Germinal center (tissue), 1 donor: ENCODE data around the gene FBXW8.

Experiments used
- DNase-seq: peaks from one replicate; pipeline ENCODE4 v3.0.0; 2012; ENCODE audit warnings: mixed read lengths, low spot score

Gene FBXW8

DNA sequence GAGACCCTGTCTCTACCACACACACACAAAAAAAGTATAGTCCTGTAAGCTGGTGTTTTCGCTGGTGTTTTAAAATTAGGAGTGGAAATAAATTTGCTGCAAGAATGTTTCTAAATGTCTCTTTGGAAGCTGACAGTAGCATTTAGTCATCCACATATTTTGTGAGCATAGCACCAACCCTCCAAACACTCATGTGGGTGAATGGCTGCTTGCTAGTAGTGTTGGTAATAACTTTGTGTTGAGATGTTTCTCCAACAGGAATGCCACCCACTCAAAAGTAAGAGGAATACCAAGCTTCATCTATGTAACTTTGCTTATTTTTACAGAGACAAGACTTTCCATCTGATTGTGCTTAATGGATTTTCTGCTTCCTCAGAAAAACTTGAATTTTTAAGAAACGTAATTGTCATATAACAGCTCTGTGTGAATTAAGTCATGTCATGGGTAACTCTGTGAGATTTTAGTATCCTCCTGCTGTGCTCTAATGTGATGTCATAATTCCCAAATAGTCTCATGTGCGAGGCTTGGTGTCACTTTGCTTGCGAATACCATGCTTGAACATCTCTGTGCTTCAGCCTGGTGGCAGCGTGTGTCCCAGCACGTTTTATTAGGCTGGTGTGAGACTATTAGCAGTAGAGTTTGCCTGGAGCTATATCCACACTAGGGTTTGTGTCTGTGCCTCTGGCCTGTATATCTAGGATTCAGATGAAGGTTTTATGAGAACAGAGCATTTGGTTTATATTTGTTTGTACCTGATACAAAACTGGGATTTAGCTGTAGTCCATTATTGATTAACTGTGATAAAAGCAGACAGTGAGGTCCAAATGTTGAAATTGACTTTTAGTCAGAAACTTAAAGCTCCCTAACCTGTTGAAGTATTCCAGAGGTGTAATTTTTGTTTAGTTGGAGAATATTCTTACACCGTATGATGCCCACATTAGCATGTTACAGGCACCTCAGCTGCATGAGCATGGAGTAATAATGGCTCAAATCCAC lies 80.5 kb downstream of the FBXW8 start:
- no peak for DNase-seq

DNA sequence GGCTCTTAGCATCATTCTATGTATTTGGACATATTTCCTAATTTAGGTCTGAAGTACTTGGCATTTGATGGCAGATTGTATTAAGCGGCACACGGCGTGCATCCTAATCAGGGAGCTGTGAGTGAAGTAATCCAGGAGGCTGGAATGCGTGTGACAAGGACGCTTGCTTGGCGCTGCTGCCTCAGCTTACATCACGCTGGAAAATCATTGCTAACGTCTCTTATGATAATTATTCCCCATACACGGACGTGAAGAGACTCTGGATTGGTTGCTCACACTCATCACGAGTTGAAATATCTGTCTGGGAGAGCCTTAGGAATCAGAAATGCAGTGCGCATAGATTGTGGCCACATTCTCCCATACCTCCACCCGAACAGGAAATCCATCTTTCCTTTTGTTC lies 85.3 kb downstream of the FBXW8 start:
- DNase-seq, result no peak

DNA sequence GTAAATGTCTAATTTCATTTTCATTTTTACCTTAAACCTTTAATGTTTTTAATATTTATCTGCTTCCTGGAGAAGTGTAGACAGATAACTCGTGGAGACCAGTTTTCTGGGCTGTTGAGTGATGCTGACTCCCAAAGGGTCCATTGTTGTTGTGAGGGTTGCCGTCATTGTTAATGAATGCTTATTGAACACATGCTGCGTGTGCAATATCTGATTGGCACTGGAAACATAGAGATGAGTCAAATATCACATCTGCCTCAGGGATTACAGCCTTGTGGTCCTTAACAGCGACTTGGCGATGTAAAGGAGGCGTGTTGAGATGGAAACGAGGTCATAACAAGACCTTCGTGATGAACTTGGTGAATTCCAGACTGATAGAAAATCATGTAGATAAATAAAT lies 85.9 kb downstream of the FBXW8 start:
- DNase-seq, result no peak

DNA sequence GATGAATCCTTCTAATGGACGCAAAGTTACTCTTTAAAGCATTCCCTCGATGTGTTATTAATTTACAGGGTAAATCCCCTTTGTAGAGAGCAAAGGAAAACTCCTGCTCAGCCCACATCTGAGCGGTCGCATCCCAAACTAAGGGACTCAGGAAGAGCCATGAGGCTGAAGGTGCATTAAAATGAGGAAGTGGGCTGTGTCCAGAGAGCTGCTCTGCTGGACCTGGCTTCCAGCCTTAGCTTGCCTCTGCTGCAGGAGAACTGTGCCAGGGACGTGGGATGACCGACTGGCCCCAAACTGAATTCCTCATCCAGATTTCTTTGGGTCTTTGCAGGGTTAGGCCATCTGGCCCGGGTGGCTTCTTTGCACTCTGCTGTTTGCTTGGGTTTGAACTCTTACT lies 88.3 kb downstream of the FBXW8 start:
- DNase-seq, result no peak

DNA sequence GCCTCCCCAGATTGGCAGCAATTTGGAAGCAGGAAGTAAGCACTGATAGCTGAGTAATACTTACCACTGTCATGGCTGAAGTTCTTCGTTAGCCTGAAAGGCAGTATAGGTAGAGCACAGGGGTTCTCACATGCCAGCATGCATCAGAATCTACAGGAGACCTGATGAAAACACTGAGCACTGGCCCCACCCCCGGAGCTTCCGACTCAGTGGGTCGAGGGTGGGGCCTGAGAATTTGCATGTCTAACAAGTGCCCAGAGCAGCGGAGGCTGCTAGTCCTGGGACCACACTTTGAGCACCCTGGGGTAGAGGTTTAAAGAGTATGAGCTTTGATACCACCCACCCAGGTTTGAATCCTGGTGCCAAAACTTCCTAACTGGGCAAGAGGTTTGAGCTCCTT lies 89.6 kb downstream of the FBXW8 start:
- peak; percentile 29 for DNase-seq

DNA sequence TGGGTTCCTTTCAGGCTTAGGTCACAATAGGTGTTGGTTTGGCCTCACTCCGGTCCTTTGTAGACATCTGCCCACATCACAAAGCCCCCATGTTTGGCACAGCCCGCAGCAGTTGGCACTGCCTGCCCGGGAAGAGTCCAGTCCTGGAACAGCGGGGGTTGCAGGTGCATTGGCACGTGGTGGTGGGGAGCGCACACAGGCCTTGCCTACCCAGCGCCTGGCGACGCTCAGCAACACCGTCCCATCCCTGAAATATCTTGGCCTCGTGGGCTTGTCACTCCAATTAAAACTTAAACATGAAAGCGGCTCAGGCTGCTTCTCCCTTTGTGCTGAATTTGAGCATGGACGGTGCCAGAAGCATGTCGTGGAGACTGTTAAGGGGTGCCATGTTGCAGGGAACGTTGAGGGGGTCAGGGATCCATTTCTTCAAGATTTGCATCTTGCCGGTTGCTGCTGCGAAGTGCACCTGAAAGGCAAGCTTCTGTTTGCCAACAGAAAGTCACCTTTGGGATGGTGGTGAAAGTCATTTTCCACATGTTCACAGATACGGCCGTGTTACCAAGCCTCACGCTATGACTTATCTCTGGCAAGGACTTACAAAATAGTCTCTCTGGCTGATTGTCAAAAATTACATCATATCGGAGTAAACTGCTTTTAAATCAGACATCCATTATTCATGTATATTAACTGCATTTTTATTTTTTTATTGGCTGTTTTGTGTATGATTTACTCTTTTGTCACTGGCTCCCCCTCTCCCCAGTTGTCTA lies 91.5 kb downstream of the FBXW8 start:
- DNase-seq, result no peak

DNA sequence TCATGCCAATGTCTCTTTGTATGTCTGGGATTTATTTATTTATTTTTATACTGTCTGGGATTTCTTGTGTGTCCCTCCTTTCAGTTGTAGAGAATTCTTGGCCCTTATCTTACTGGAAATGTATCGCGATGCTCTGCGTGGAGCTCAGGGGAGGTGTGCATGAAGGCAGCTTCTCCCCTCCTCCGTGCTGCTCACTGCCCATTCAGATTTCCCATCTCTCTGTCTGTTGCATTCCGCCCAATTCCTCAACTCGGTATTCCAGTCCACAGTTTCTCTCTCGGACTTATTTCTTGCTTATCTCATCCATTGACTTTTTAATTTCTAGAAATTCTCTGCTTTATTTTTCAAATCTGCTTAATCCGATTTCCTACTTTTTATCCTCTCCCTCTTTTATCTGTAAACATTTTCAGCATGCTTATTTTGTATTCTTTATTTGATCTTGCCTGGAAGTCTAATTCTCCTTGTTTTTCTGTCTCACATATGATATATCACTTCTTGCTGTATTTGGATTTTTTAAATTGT lies 93.2 kb downstream of the FBXW8 start:
- no peak for DNase-seq

DNA sequence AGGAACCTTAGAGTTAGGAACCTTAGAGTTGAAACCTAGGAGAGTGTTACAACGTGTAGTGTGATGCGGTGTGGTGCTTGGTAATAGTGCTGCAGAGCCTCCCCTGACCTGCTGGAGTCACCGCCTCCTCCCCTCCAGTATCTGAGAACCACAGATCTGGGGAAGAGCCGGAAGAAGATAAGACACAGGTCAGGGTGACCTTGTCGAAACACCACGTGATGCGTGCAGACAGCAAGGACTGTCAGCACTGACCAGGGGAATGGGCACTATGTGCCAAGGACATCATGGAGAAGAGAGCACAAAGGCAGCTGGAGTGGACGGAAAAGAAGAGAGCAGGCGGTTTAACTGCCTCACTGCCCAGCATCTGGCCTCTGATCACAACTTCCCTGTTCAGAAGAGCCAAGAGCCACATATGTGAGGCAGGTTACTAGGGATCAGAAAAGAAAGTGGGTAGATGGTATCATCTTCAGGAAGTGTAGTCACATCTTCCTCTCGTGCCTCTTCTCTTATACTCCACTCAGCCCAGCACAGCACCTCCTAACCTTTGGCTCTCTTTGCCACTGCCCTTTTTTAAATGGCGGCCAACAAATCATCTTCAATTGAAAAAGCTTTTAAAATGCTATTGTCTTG lies 94.8 kb downstream of the FBXW8 start:
- DNase-seq, result no peak

DNA sequence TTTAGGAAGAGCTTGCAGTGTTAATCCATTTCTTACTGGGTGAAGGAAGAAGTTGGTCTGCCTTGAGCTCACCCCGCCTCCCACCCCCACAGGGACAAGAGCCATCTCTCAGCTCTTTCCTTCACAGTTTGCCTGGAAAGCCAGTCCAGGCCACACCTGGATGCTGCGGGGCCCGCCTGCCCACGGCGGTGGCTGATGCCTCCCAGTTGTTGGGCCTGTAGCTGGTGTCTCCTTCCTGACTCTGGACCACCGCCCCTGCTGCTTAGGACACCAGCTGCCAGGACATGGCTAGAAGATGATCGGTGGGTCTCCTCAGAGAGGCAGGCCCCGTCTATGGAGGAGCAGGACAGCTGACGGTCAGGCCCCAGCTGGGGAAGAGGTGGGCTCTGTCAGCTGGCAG lies 95.6 kb downstream of the FBXW8 start:
- no peak for DNase-seq

DNA sequence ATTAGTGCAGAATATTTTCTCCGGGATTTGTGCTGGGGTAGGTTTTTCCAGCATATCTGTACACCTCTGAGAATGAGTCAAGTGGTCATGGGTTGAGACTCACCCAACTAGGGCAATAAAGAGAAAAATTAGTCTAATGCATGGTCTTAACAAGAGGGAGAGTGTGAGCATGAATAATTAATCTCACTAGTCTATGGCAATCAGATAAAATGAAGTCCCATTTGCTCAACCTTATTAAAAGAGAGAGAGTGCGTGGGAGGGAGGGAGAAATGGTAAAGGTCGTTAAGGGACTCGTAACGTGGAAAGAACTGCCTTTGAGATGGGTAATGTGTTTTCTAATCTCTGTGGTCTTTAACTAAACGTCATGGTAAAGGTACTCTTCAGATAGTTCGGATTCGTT lies 96.8 kb downstream of the FBXW8 start:
- DNase-seq, result no peak

DNA sequence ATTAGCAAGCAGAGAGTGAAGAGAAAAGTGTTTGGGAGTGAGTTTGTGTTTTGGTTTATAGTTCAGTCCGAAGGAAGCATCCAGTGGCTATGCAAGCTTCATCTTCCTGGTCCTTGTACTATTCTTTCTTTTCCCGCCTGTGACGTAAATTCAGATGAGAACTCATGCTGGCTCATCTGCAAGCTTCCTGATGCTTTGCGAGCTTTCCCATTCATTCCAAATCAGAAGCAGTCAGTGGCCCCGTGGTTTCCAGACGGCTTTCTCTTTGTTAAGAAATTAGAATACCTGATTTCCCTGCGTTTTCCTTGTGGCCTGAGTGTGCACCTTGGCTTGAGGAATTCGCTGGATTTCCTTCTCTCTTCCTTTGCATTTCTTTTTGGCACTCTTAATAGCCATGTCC lies 99.0 kb downstream of the FBXW8 start:
- no peak for DNase-seq

DNA sequence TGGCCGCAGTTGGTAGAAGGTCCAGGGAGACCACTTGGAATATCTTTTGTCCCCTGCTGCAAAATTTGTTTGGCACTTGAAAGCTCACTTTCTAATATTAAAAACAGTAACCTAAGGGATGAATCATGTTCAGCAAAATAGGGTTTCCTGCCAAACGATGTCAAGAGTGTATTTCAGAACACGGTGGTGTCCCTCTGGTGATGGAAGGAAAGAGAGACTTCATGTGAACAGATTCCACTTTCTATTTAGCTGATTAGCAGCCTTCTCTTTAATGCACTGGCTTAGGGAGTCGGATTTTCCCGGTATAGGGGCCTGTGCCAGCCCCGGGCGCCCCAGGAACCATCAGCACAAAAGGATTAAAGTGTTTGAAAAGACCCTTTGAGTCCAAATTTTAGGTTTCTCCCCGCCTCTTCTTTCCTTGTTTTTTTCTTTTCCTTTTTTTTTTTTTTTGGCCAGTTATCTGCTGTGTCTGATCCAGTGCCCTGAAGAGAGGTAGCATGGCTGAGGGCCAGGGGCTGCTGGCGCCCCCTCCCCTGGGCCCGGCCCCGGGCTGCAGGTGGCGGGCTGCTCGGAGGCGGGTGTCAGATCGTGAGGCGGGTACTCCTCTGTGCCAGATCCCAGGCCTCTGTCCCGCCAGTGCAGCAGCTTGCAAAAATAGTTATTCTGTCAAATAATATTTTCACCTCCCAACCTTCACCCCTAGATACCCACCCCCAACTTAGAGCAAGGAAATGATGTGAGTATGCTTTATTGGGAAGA lies 100.1 kb downstream of the FBXW8 start:
- DNase-seq, result no peak

DNA sequence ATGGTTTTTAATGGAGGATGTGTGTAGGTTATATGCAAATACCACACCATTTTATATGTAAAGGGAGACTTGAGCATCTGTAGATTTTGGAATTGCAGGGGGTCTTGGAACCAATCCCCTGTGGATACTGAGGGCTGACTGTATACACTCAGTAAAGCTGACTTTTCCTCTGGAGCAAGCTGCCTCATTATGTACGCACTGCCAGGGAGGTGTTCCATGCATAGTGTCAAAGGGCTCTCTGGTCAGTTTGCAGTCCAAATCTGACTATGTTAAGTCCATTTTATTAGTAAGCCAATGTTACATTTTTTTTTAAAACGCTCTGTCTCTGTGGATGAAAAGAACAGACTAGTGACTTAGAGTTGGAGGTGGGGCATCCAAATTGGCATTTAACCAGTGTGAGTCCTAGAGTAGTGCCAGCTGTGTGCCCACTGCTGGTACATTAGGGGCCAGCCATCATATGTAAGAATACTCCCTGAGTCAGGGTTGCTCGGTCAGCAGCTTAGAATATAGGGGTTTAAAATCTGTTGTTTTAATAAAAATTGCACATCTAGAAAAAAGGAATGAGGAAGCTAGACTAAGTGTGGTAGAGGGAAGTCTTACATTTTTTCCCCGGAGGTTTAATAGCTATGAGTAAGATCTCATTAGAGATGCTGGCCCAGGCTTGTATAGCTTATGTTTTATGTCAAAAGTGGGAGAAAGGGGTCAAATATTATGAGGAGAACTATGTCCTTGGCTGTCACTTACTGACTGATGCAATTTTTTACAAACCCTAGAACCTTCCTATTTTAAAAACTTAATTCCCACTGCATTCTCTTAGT lies 101.4 kb downstream of the FBXW8 start:
- no peak for DNase-seq

DNA sequence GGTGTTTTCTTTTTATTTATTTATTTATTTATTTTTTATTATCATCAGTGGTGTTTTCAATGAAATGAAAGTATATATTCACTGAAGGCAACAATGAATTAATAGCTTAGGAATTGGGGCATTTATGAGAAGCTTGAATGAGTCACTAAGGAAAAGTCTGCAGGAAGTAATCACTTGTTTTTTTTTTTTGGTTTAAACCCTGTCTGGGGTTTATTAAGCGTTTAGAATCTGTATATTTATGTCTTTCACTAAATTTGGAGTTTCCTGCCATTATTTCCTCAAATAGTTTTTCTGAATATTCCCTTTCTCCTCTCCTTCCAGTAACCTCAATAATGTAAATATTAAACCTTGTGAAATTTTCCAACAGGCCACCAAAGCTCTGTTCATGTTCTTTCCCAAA lies 103.0 kb downstream of the FBXW8 start:
- no peak for DNase-seq

DNA sequence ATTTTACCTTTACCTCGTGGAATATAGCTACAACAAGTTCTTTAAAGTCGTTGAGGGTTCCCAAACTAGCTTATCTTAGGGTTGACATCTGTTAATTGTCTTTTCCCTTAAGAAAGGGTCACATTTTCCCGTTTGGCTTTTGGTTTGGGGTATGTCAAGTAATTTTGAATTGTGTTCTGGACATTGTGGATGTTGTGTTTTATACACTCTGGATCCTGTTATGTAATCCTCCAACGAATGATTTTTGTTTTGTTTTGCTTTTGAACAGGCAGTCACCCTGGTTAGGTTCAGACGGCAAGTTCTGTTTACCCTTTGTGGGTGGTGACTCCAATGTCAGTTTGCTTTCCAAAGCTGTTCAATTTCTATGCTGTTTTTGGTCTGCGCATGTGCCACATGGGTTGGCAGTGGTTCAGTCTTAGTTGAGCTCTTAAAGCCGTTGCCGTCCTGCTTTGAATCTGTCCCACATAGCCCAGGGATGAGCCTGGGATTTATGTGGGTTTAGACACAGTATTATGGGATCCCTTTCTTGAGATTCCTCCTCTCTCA lies 103.7 kb downstream of the FBXW8 start:
- no peak for DNase-seq

DNA sequence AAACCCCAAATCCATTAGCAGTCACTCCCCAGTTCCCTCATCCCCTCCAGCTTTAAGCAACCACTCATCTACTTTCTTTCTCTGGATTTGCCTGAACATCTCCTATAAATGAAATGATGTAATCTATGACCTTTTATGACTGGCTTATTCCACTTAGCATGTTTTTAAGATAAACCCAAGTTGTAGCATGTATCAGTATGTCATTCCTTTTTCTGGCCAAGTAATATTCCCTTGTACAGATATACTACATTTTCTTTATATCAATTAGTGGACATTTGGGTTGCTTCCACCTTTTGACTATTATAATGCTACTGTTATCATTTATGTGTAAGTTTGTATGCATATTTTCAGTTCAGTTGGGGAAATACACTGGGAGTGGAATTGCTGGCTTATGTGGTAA lies 105.1 kb downstream of the FBXW8 start:
- no peak for DNase-seq

DNA sequence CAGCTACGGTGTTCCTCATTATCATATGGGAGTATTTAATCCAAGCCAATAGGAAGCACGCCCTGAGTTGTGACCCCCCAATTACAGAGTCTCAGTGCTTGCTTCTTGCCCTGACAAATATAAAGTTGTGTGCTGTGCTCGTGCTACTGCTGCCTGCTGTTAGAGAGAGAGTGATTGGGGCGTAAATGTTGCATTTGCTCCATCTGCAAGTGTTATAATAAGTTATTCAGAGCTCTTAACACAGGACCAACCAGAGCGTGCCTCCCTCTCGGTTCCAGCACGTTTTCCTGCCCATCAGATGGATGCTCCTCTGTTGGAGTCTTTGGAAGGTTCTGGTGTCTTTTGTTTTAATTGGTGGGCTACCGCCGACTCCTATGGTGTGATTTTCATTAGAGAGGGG lies 107.1 kb downstream of the FBXW8 start:
- no peak for DNase-seq

DNA sequence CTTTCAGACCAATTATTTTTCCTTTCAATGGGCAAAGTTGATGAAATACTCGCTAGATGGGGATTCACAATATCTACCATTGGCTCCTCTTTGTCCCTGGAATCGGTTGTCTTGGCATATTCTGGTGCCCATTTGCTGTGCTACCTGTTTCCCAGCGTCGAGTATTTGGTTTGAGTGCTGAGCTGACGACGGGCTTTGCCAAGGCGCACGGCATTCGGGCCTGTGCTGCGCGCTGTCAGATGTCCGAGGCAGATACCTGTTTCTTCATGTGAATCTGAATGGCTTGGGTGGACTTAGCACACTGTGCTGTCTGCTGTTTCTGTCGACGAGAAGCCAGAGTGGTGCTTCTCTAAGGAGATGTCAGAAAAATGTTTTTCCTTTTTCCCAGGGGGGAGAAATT lies 107.5 kb downstream of the FBXW8 start:
- DNase-seq, result no peak

DNA sequence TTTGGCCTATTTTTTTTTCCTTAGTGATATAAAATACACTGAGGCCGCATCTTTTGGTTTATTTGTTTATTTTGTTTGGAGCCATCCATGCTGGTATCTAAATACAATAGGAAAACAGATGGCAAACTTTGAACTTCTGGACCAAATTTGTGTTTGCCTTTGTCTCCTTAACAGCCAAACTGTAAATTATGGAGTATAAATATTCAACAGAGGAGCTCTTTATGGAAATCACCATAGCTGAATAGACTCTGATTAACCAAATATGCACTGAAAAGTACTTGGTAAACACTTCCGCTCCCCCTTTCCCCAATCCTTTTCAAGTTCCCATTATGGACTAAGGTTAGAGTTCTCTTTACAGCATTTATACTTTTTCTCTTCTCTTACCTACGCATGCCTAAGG lies 107.9 kb downstream of the FBXW8 start:
- no peak for DNase-seq

DNA sequence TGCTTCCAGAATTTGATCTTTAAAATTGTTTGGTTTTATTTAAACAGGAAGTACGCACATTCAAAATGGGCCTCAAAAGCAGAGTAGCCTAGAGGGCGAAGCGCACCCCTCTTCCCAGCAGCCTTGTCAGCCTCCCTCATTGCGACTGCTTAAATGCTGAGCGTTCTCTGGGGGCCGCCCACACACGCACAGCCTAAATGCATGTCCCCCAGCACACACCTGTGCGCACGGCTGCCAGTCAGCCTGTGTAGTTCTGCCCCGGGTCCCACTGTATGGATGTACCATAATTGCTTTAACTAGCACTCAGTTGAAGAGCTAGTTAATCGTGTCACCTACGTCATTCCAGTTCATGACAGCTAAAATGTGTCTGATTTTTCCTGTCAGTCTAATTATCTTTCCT lies 109.1 kb downstream of the FBXW8 start:
- no peak for DNase-seq
